Caco-2 (cell line): ENCODE measurements around the gene ANGPTL4. TPM values are rescaled to one million over a fixed set of nuclear protein-coding genes. Genes with fewer than 3 reads are reported as not detected.
A peak's percentile ranks its signal among the peaks of the same experiment; 100 is the strongest.

Experiments used
- BruUV-seq: library from RNA; stranded (reverse); fragments of 400-500 nt; replicated peaks from 2 replicates; lab custom pipeline; 2021; lab: Mats Ljungman, UMichigan
- CTCF ChIA-PET: fragments of 300-600 bp; sonication (Branson Sonifier 250); formaldehyde crosslinking; loops from one replicate; lab custom pipeline; 2022; ENCODE audit warnings: antibody characterized with exemption; lab: Charles Lee
- POLR2A ChIA-PET: fragments of 300-600 bp; sonication (Branson Sonifier 250); formaldehyde crosslinking; loops from one replicate; lab custom pipeline; 2022; ENCODE audit warnings: antibody characterized with exemption; lab: Charles Lee
- DNase-seq, 2 experiments: peaks; one replicate each; pipeline versions ENCODE4 v3.0.0 to v3.0.0-alpha.2; 2020 to 2022
- H3K27me3 ChIP-seq: replicated peaks from 2 replicates; pipeline ENCODE4 v1.6.0; 2011; ENCODE audit warnings: low read length; ENCODE audit not compliant: control insufficient read depth, insufficient read depth
- H3K36me3 ChIP-seq: 2 replicates; pipeline ENCODE4 v1.5.1; 2011; ENCODE audit warnings: low read length; ENCODE audit not compliant: control insufficient read depth, insufficient read depth
- H3K4me1 ChIP-seq: fragments of 250-450 bp; sonication (Bioruptor Pico); 2 replicates; pipeline ENCODE4 v1.5.1; 2020; ENCODE audit warnings: mild to moderate bottlenecking
- H3K4me3 ChIP-seq: 2 replicates; pipeline ENCODE4 v1.5.1; 2011; ENCODE audit warnings: low read depth, mild to moderate bottlenecking, control low read depth, low read length
- H3K9me3 ChIP-seq: fragments of 250-450 bp; sonication (Bioruptor Pico); 2 replicates; pipeline ENCODE4 v1.5.1; 2020; ENCODE audit warnings: mild to moderate bottlenecking, moderate library complexity
- H3K27ac Mint-ChIP-seq: one replicate; pipeline ENCODE4 v1.8.0; 2022; ENCODE audit warnings: mixed read lengths; ENCODE audit not compliant: unreplicated experiment
- H3K27me3 Mint-ChIP-seq: one replicate; pipeline ENCODE4 v1.8.0; 2022; ENCODE audit warnings: mixed read lengths; ENCODE audit not compliant: insufficient read depth, unreplicated experiment
- H3K36me3 Mint-ChIP-seq: one replicate; pipeline ENCODE4 v1.8.0; 2022; ENCODE audit warnings: mild to moderate bottlenecking, mixed read lengths; ENCODE audit not compliant: insufficient read depth, unreplicated experiment
- H3K4me1 Mint-ChIP-seq: one replicate; pipeline ENCODE4 v1.8.0; 2022; ENCODE audit warnings: low read depth, mixed read lengths; ENCODE audit not compliant: unreplicated experiment
- H3K4me3 Mint-ChIP-seq: one replicate; pipeline ENCODE4 v1.8.0; 2022; ENCODE audit warnings: mild to moderate bottlenecking, moderate library complexity, mixed read lengths; ENCODE audit not compliant: unreplicated experiment
- H3K9me3 Mint-ChIP-seq: one replicate; pipeline ENCODE4 v1.8.0; 2022; ENCODE audit warnings: mixed read lengths; ENCODE audit not compliant: unreplicated experiment
- CTCF ChIP-seq, 2 experiments: fragments of 200-600 bp in 1 of 2; IDR thresholded peaks; 1 replicate in 1 of 2; 2 replicates in 1 of 2; pipeline versions ENCODE4 v1.5.1 to v1.8.0; 2011 to 2022; ENCODE audit warnings: antibody characterized with exemption in 1 of 2, control low read depth in 1 of 2, inconsistent platforms in 1 of 2, low read depth in 1 of 2, low read length in 1 of 2, mild to moderate bottlenecking in 1 of 2, moderate library complexity in 1 of 2; ENCODE audit not compliant: insufficient read depth in 1 of 2, severe bottlenecking in 1 of 2, unreplicated experiment in 1 of 2
- intact Hi-C: fragments of 100-400 bp; cut with micrococcal nuclease; formaldehyde crosslinking; loops from one replicate; pipeline ENCODE4 v1.10.0; 2022; ENCODE audit not compliant: unreplicated experiment
- total RNA-seq: library from RNA; stranded (reverse); gene quantifications from 2 replicates; pipeline ENCODE4 v1.2.3, GENCODE V29; 2022

Gene ANGPTL4
- total RNA-seq, 1 experiment from 2014 or later = 1.2 TPM

- Mint-ChIP-seq H3K9me3 (no peaks in the 10 kb centered on the region), H3K27ac (no peak overlapping the region), H3K4me3 (peak overlapping the region; percentile 52), H3K36me3 (no peaks in the 10 kb centered on the region), H3K4me1 (peaks cover 8% of the 10 kb centered on the region), H3K27me3 (peaks cover 3% of the 10 kb centered on the region)
- peak overlapping the region; percentile 54 for H3K4me3 ChIP-seq
- ChIA-PET CTCF (interaction anchor here (0.7 kb wide), 1 partner anchor 15 kb away, joined by 3 read pairs; no protein-coding TSS in a partner anchor), POLR2A (interaction anchor here (1.5 kb wide), 1 partner anchor 12 kb away, joined by 5 read pairs; the partner anchor contains the start of genes NDUFA7 and RPS28)
- H3K27me3 ChIP-seq = peaks cover 1% of the 10 kb centered on the region; the same call in 1 of the 2 replicates
- TF ChIP-seq CTCF (IDR thresholded peaks at IDR 0.05; ENCODE audit: insufficient read depth in 1 of 2, low read depth in 1 of 2, low read length in 1 of 2, severe bottlenecking in 1 of 2, unreplicated experiment in 1 of 2) = no peak
- intact Hi-C loops = no loop called here
- no TSS peak for BruUV-seq
- H3K9me3 ChIP-seq = no peaks in the 10 kb centered on the region
- no peaks in the 10 kb centered on the region for H3K36me3 ChIP-seq
- DNase-seq = no peak
- H3K4me1 ChIP-seq = peaks cover 8% of the 10 kb centered on the region
Observed at GRCh38 chr19:8333767-8334457, 30.0 kb upstream of the ANGPTL4 start.

GRCh38 chr19:8334458-8335342 lies 29.3 kb upstream of the ANGPTL4 start:
- H3K27me3 ChIP-seq = peaks cover 1% of the 10 kb centered on the region; the same call in 1 of the 2 replicates
- CTCF ChIA-PET = interaction anchor here (0.7 to 1.3 kb wide), 5 partner anchors 8 to 26 kb away, joined by 3 to 6 read pairs (median 3); partner anchors contain the start of genes NDUFA7 and RPS28

More at GRCh38 chr19:8334458-8335342, 29.3 kb upstream of the ANGPTL4 start:
- H3K4me3 ChIP-seq = peak overlapping the region; percentile 54
- DNase-seq = peak; percentile 71 to 80
- no peaks in the 10 kb centered on the region for H3K9me3 Mint-ChIP-seq
- no peaks in the 10 kb centered on the region for H3K36me3 ChIP-seq
- H3K27me3 Mint-ChIP-seq = peaks cover 3% of the 10 kb centered on the region
- TF ChIP-seq CTCF (IDR thresholded peaks at IDR 0.05; ENCODE audit: insufficient read depth in 1 of 2, low read depth in 1 of 2, low read length in 1 of 2, severe bottlenecking in 1 of 2, unreplicated experiment in 1 of 2) = no peak
- peaks cover 4% of the 10 kb centered on the region for H3K4me1 ChIP-seq
- H3K36me3 Mint-ChIP-seq = no peaks in the 10 kb centered on the region
- H3K9me3 ChIP-seq = no peaks in the 10 kb centered on the region
- POLR2A ChIA-PET = interaction anchor here (0.6 to 1.5 kb wide), 5 partner anchors 8 to 56 kb away, joined by 3 to 5 read pairs (median 5); partner anchors contain the start of genes NDUFA7 and RPS28
- peaks cover 5% of the 10 kb centered on the region for H3K4me1 Mint-ChIP-seq
- no peak overlapping the region for H3K27ac Mint-ChIP-seq
- intact Hi-C loops = no loop called here
- no TSS peak for BruUV-seq
- peak overlapping the region; percentile 52 for H3K4me3 Mint-ChIP-seq
